ENCODE data around the gene L3MBTL4.

- no peak for TF ChIP-seq POLR2A (IDR thresholded peaks at IDR 0.05)
- TF ChIP-seq, protein P1, sequence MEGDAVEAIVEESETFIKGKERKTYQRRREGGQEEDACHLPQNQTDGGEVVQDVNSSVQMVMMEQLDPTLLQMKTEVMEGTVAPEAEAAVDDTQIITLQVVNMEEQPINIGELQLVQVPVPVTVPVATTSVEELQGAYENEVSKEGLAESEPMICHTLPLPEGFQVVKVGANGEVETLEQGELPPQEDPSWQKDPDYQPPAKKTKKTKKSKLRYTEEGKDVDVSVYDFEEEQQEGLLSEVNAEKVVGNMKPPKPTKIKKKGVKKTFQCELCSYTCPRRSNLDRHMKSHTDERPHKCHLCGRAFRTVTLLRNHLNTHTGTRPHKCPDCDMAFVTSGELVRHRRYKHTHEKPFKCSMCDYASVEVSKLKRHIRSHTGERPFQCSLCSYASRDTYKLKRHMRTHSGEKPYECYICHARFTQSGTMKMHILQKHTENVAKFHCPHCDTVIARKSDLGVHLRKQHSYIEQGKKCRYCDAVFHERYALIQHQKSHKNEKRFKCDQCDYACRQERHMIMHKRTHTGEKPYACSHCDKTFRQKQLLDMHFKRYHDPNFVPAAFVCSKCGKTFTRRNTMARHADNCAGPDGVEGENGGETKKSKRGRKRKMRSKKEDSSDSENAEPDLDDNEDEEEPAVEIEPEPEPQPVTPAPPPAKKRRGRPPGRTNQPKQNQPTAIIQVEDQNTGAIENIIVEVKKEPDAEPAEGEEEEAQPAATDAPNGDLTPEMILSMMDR (IDR thresholded peaks at IDR 0.05), result no peak
Observed at GRCh38 chr18:6355789-6356589, 58.7 kb downstream of the L3MBTL4 start.
